VCaP (cell line): ENCODE measurements around the gene P3H4.

Source experiments
- H3K27ac ChIP-seq: fragments of 450-650 bp; 2 replicates; pipeline ENCODE4 v1.5.1; 2017
- CTCF ChIP-seq: fragments of 450-650 bp; conservative IDR thresholded peaks from 2 replicates; pipeline ENCODE4 v1.5.1; 2017; ENCODE audit warnings: mild to moderate bottlenecking, moderate library complexity

P3H4 gene

GRCh38 chr17:41813699-41814124 is 2.0 kb upstream of the P3H4 start:
- H3K27ac ChIP-seq: peak overlapping the region; percentile 87
- no peak for TF ChIP-seq CTCF

GRCh38 chr17:41813152-41813680 is 1.5 kb upstream of the P3H4 start:
- no peak for TF ChIP-seq CTCF
- H3K27ac ChIP-seq: peak overlapping the region; percentile 87

- peak within 1 kb of the TSS; percentile 87 for H3K27ac ChIP-seq
- no peak for TF ChIP-seq CTCF
These were observed 817 bp upstream of the P3H4 start, which contains the start of gene FKBP10 for GRCh38 chr17:41812381-41813151. TSS of gene FKBP10 (plus strand) at chr17:41813004. CDS start at chr17:41813035, 31 bp downstream.

- peak overlapping the region; percentile 87 for H3K27ac ChIP-seq
- no peak for TF ChIP-seq CTCF
These were observed 845 bp downstream of the P3H4 start for GRCh38 chr17:41810659-41811548.

GRCh38 chr17:41806685-41807445 is 4.9 kb downstream of the P3H4 start:
- TF ChIP-seq CTCF: no peak
- H3K27ac ChIP-seq: no peak overlapping the region

- no peak overlapping the region for H3K27ac ChIP-seq
- no peak for TF ChIP-seq CTCF
These were observed 8.4 kb downstream of the P3H4 start for GRCh38 chr17:41803049-41804020.
